ENCODE measurements around the gene PRKG1. TPM values are rescaled to one million over a fixed set of nuclear protein-coding genes. Genes with fewer than 3 reads are reported as not detected.

PRKG1 gene
- total and polyA plus RNA-seq, 2 experiments from 2014 or later = 18.2 to 21.1 TPM

GRCh38 chr10:51057925-51058324, 16.4 kb upstream of the PRKG1 start (continued):
- TF ChIP-seq ZNF462 (CRISPR knock-in tag; IDR thresholded peaks at IDR 0.05) (no peak), CTCF (conservative IDR thresholded peaks at IDR 0.05; ENCODE audit: low read depth in 2 of 2) (no peak), JUNB (IDR thresholded peaks at IDR 0.05; ENCODE audit: unreplicated experiment) (no peak)

GRCh38 chr10:51063166-51063565, 11.1 kb upstream of the PRKG1 start:
- H2AFZ ChIP-seq = no peak overlapping the region
- H3F3A ChIP-seq (replicated peaks; ENCODE audit: low read depth) = no peaks in the 10 kb centered on the region
- no peaks in the 10 kb centered on the region for H3K27me3 ChIP-seq (ENCODE audit: insufficient read depth)
- H3K9me2 ChIP-seq (ENCODE audit: insufficient read depth) = no peaks in the 10 kb centered on the region
- H3K36me3 ChIP-seq (ENCODE audit: insufficient read depth) = peaks cover 5% of the 10 kb centered on the region; the same call in 1 of the 2 replicates
- no peak overlapping the region for H3K4me3 ChIP-seq
- H3K4me1 ChIP-seq (ENCODE audit: insufficient read depth) = no peaks in the 10 kb centered on the region
- no peaks in the 10 kb centered on the region; the same call in 2 of the 3 replicates for H3K36me3 Mint-ChIP-seq (ENCODE audit: low read depth)
- no peak for ATAC-seq
- no peak for TF ChIP-seq ZNF462 (CRISPR knock-in tag; IDR thresholded peaks at IDR 0.05)
- no peak overlapping the region for H3K4me2 ChIP-seq
- H3K27ac Mint-ChIP-seq = no peak overlapping the region
- DNase-seq (ENCODE audit: low spot score) = no peak
- H3K4me1 Mint-ChIP-seq = peaks cover 7% of the 10 kb centered on the region; the same call in 2 of the 3 replicates
- peaks cover 9% of the 10 kb centered on the region; the same call in 2 of the 3 replicates for H3K9me3 Mint-ChIP-seq
- H4K20me1 ChIP-seq (replicated peaks; ENCODE audit: insufficient read depth) = no peaks in the 10 kb centered on the region
- H3K27ac ChIP-seq (ENCODE audit: low read depth) = no peak overlapping the region
- H3K4me3 Mint-ChIP-seq = no peak overlapping the region
- no peaks in the 10 kb centered on the region for H3K79me2 ChIP-seq (replicated peaks; ENCODE audit: insufficient read depth)
- H3K27me3 Mint-ChIP-seq (ENCODE audit: insufficient read depth, low read depth, poor library complexity) = peaks cover 2% of the 10 kb centered on the region

Measured in GM23338 (cell line).